Esophagus muscularis mucosa (tissue), 4 donors: Measurements from ENCODE around the gene COG7.

Experiments
- CTCF ChIP-seq, 3 experiments: fragments of 200-600 bp in 2 of 3; fragments of 450-650 bp in 1 of 3; sonication (generic) in 2 of 3; IDR thresholded peaks; one replicate each; pipeline ENCODE4 v1.5.1; 2017 to 2019; ENCODE audit warnings: antibody characterized with exemption in 3 of 3, mild to moderate bottlenecking in 2 of 3, moderate library complexity in 1 of 3
- EP300 ChIP-seq: sonication (generic); formaldehyde crosslinking; IDR thresholded peaks from one replicate; pipeline ENCODE4 v1.6.1; 2017; ENCODE audit warnings: antibody characterized with exemption
- POLR2A ChIP-seq: fragments of 450-650 bp; IDR thresholded peaks from one replicate; pipeline ENCODE4 v1.6.1; 2017; ENCODE audit warnings: antibody characterized with exemption, moderate library complexity, mild to moderate bottlenecking, low read depth

- TF ChIP-seq POLR2A (no peak), CTCF (IDR thresholded peaks at IDR 0.05) (no peak), EP300 (no peak)
Measured at GRCh38 chr16:23397464-23397863, 55.5 kb downstream of the COG7 start.
